ENCODE data around the gene OSM.

Gene OSM

GRCh38 chr22:30266445-30267381, at the start of gene OSM:
TSS of gene OSM (minus strand) at chr22:30266851. CDS start at chr22:30266799, 52 bp downstream.
- H3K9ac ChIP-seq (ENCODE audit: low read length) = no peak within 1 kb of the TSS
- H3K4me1 ChIP-seq (ENCODE audit: insufficient read depth, low read length) = peaks cover 3% of the 10 kb centered on the region
- no peaks in the 10 kb centered on the region for H3K9me3 ChIP-seq (ENCODE audit: low read length)
- H3K4me3 ChIP-seq (ENCODE audit: low read depth in 1 of 2, low read length in 2 of 2) = no peak within 1 kb of the TSS
- H3K27ac ChIP-seq (ENCODE audit: low read depth, low read length) = no peak within 1 kb of the TSS
- no peaks in the 10 kb centered on the region for H3K36me3 ChIP-seq (ENCODE audit: insufficient read depth, low read length)
- H3K27me3 ChIP-seq (ENCODE audit: control insufficient read depth in 1 of 2, insufficient read depth in 2 of 2, low read length in 2 of 2) = no peaks in the 10 kb centered on the region

GRCh38 chr22:30315962-30316576, 49.4 kb upstream of the OSM start:
- H3K9ac ChIP-seq (ENCODE audit: low read length) = no peak overlapping the region
- peak overlapping the region in 1 of 2 donors; percentile 25 for H3K4me3 ChIP-seq (ENCODE audit: low read depth in 1 of 2, low read length in 2 of 2)
- no peaks in the 10 kb centered on the region for H3K9me3 ChIP-seq (ENCODE audit: low read length)
- peaks cover 63% of the 10 kb centered on the region for H3K4me1 ChIP-seq (ENCODE audit: insufficient read depth, low read length)
- no peak overlapping the region for H3K27ac ChIP-seq (ENCODE audit: low read depth, low read length)
- H3K27me3 ChIP-seq (ENCODE audit: control insufficient read depth in 1 of 2, insufficient read depth in 2 of 2, low read length in 2 of 2) = no peaks in the 10 kb centered on the region
- H3K36me3 ChIP-seq (ENCODE audit: insufficient read depth, low read length) = peaks cover 12% of the 10 kb centered on the region

GRCh38 chr22:30314915-30315314, 48.3 kb upstream of the OSM start:
- H3K36me3 ChIP-seq (ENCODE audit: insufficient read depth, low read length) = peaks cover 8% of the 10 kb centered on the region
- no peak overlapping the region for H3K9ac ChIP-seq (ENCODE audit: low read length)
- H3K4me3 ChIP-seq (ENCODE audit: low read depth in 1 of 2, low read length in 2 of 2) = no peak overlapping the region
- H3K4me1 ChIP-seq (ENCODE audit: insufficient read depth, low read length) = peaks cover 63% of the 10 kb centered on the region
- no peaks in the 10 kb centered on the region for H3K27me3 ChIP-seq (ENCODE audit: control insufficient read depth in 1 of 2, insufficient read depth in 2 of 2, low read length in 2 of 2)
- H3K9me3 ChIP-seq (ENCODE audit: low read length) = no peaks in the 10 kb centered on the region
- no peak overlapping the region for H3K27ac ChIP-seq (ENCODE audit: low read depth, low read length)

- Histone ChIP-seq H3K4me3 (ENCODE audit: low read depth in 1 of 2, low read length in 2 of 2) (no peak overlapping the region), H3K27me3 (ENCODE audit: control insufficient read depth in 1 of 2, insufficient read depth in 2 of 2, low read length in 2 of 2) (no peaks in the 10 kb centered on the region), H3K4me1 (ENCODE audit: insufficient read depth, low read length) (peaks cover 65% of the 10 kb centered on the region), H3K36me3 (ENCODE audit: insufficient read depth, low read length) (no peaks in the 10 kb centered on the region), H3K27ac (ENCODE audit: low read depth, low read length) (no peak overlapping the region), H3K9ac (ENCODE audit: low read length) (no peak overlapping the region), H3K9me3 (ENCODE audit: low read length) (no peaks in the 10 kb centered on the region)
Observed at GRCh38 chr22:30313527-30314363, 47.1 kb upstream of the OSM start.

GRCh38 chr22:30312053-30312452, 45.4 kb upstream of the OSM start:
- peak overlapping the region in 1 of 2 donors; percentile 2 for H3K4me3 ChIP-seq (ENCODE audit: low read depth in 1 of 2, low read length in 2 of 2)
- H3K9me3 ChIP-seq (ENCODE audit: low read length) = no peaks in the 10 kb centered on the region
- H3K27me3 ChIP-seq (ENCODE audit: control insufficient read depth in 1 of 2, insufficient read depth in 2 of 2, low read length in 2 of 2) = no peaks in the 10 kb centered on the region
- no peaks in the 10 kb centered on the region for H3K36me3 ChIP-seq (ENCODE audit: insufficient read depth, low read length)
- no peak overlapping the region for H3K9ac ChIP-seq (ENCODE audit: low read length)
- H3K27ac ChIP-seq (ENCODE audit: low read depth, low read length) = peak overlapping the region; percentile 81
- peaks cover 81% of the 10 kb centered on the region for H3K4me1 ChIP-seq (ENCODE audit: insufficient read depth, low read length)

- peaks cover 86% of the 10 kb centered on the region for H3K4me1 ChIP-seq (ENCODE audit: insufficient read depth, low read length)
- H3K36me3 ChIP-seq (ENCODE audit: insufficient read depth, low read length) = no peaks in the 10 kb centered on the region
- peak overlapping the region; percentile 81 for H3K27ac ChIP-seq (ENCODE audit: low read depth, low read length)
- H3K27me3 ChIP-seq (ENCODE audit: control insufficient read depth in 1 of 2, insufficient read depth in 2 of 2, low read length in 2 of 2) = no peaks in the 10 kb centered on the region
- no peaks in the 10 kb centered on the region for H3K9me3 ChIP-seq (ENCODE audit: low read length)
- H3K9ac ChIP-seq (ENCODE audit: low read length) = peak overlapping the region; percentile 5
- peak overlapping the region in 1 of 2 donors; percentile 2 for H3K4me3 ChIP-seq (ENCODE audit: low read depth in 1 of 2, low read length in 2 of 2)
Observed at GRCh38 chr22:30310881-30311771, 44.5 kb upstream of the OSM start.

GRCh38 chr22:30309951-30310741, 43.5 kb upstream of the OSM start:
- peak overlapping the region; percentile 15 for H3K9ac ChIP-seq (ENCODE audit: low read length)
- no peaks in the 10 kb centered on the region for H3K27me3 ChIP-seq (ENCODE audit: control insufficient read depth in 1 of 2, insufficient read depth in 2 of 2, low read length in 2 of 2)
- peak overlapping the region in 1 of 2 donors; percentile 6 for H3K4me3 ChIP-seq (ENCODE audit: low read depth in 1 of 2, low read length in 2 of 2)
- H3K27ac ChIP-seq (ENCODE audit: low read depth, low read length) = peak overlapping the region; percentile 81
- no peaks in the 10 kb centered on the region for H3K9me3 ChIP-seq (ENCODE audit: low read length)
- peaks cover 86% of the 10 kb centered on the region for H3K4me1 ChIP-seq (ENCODE audit: insufficient read depth, low read length)
- H3K36me3 ChIP-seq (ENCODE audit: insufficient read depth, low read length) = no peaks in the 10 kb centered on the region

- Histone ChIP-seq H3K9me3 (ENCODE audit: low read length) (no peaks in the 10 kb centered on the region), H3K36me3 (ENCODE audit: insufficient read depth, low read length) (peaks cover 4% of the 10 kb centered on the region), H3K9ac (ENCODE audit: low read length) (no peak overlapping the region), H3K27ac (ENCODE audit: low read depth, low read length) (no peak overlapping the region), H3K27me3 (ENCODE audit: control insufficient read depth in 1 of 2, insufficient read depth in 2 of 2, low read length in 2 of 2) (no peaks in the 10 kb centered on the region), H3K4me1 (ENCODE audit: insufficient read depth, low read length) (peaks cover 91% of the 10 kb centered on the region), H3K4me3 (ENCODE audit: low read depth in 1 of 2, low read length in 2 of 2) (no peak overlapping the region)
Observed at GRCh38 chr22:30308518-30309230, 42.0 kb upstream of the OSM start.

- H3K9ac ChIP-seq (ENCODE audit: low read length) = no peak overlapping the region
- no peak overlapping the region for H3K4me3 ChIP-seq (ENCODE audit: low read depth in 1 of 2, low read length in 2 of 2)
- H3K27ac ChIP-seq (ENCODE audit: low read depth, low read length) = no peak overlapping the region
- peaks cover 95% of the 10 kb centered on the region for H3K4me1 ChIP-seq (ENCODE audit: insufficient read depth, low read length)
- H3K9me3 ChIP-seq (ENCODE audit: low read length) = no peaks in the 10 kb centered on the region
- peaks cover 10% of the 10 kb centered on the region for H3K36me3 ChIP-seq (ENCODE audit: insufficient read depth, low read length)
- no peaks in the 10 kb centered on the region for H3K27me3 ChIP-seq (ENCODE audit: control insufficient read depth in 1 of 2, insufficient read depth in 2 of 2, low read length in 2 of 2)
Observed at GRCh38 chr22:30308093-30308492, 41.4 kb upstream of the OSM start.
